ENCODE measurements around the gene PCCB.
A peak's percentile ranks its signal among the peaks of the same experiment; 100 is the strongest.
"Not testable (repeated sequence)": the region's sequence is repeated elsewhere in the genome, so short reads cannot be mapped to it uniquely, and the experiment has no call there.

PCCB gene

DNA sequence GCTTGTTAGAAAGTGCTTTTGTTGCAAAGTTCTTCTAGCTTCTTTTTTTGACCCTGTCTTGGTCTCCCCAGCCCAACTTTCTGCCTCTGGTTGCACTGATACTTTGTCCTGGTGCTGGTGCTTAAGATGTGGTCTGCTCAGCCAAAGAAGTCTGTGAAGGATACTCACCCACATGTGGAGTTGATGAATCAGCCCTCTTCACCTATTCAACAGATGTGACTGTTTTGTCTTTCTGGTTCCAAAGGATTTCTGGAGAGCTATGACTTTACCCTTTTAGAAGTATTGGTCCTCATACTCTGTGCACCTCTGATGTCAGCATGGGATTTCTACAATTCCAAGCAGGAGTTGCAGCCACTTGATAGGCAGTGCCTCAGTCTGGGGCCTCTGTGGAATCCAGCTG, 84.1 kb downstream of the PCCB start:
- no peak overlapping the region for H3K4me3 ChIP-seq
- DNase-seq (ENCODE audit: low spot score) = no peak
- TF ChIP-seq, protein P1, sequence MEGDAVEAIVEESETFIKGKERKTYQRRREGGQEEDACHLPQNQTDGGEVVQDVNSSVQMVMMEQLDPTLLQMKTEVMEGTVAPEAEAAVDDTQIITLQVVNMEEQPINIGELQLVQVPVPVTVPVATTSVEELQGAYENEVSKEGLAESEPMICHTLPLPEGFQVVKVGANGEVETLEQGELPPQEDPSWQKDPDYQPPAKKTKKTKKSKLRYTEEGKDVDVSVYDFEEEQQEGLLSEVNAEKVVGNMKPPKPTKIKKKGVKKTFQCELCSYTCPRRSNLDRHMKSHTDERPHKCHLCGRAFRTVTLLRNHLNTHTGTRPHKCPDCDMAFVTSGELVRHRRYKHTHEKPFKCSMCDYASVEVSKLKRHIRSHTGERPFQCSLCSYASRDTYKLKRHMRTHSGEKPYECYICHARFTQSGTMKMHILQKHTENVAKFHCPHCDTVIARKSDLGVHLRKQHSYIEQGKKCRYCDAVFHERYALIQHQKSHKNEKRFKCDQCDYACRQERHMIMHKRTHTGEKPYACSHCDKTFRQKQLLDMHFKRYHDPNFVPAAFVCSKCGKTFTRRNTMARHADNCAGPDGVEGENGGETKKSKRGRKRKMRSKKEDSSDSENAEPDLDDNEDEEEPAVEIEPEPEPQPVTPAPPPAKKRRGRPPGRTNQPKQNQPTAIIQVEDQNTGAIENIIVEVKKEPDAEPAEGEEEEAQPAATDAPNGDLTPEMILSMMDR (IDR thresholded peaks at IDR 0.05) = no peak
- H3K27ac ChIP-seq = no peak overlapping the region

DNA sequence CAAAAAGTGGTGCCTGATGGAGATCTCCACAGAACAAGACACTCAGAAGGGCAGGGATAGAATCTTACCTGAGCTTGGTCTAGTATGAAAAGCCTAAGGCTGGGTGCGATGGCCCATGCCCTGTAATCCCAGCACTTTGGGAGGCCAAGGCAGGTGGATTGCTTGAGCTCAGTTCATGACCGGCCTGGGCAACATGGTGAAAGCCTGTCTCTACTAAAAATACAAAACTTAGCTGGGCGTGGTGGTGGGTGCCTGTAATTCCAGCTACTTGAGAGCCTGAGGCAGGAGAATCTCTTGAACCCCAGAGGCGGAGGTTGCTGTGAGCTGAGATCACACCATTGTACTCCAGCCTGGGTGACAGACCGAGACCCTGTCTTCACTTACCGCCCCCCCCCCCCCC, 84.6 kb downstream of the PCCB start:
- H3K4me3 ChIP-seq; DNase-seq (ENCODE audit: low spot score); H3K27ac ChIP-seq: not testable (repeated sequence)

DNA sequence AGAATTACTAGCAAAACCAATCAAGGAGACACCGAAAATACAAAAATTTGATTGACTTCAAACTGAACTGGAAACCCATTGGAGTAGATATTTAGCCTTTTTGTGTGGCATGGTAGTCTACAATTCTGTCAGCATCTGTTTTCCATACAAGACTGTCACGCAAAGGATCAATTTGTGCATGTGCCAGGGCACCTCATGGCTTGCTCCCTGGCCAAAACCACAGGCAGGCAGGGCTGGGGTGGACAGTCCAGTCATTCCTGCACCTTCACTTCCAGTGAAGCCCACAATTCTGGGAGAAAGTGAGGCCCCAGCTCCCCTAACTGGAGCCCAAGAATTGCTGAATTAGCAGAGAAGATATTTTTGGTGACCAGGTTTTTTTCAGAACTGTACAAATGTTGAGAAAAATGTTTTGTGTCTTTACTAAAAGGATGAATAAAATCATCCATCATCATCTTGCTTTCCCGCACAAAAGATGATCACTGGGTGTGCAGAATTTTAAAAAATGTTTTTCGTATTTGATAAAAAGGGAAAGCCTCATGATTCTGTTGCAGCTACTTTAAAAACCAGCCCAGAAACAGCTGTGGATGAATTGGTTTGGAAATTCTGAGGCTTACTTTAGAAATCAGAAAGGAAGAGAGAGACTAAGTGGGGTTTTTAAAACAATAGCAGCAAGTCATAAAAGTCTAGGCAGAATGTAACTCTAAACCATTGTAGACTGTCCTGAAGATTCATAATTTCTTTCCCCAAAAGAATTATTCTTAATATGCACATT, 86.4 kb downstream of the PCCB start:
- no peak overlapping the region for H3K4me3 ChIP-seq
- no peak overlapping the region for H3K27ac ChIP-seq
- TF ChIP-seq, protein P1 (IDR thresholded peaks at IDR 0.05) = no peak
- no peak for DNase-seq (ENCODE audit: low spot score)

DNA sequence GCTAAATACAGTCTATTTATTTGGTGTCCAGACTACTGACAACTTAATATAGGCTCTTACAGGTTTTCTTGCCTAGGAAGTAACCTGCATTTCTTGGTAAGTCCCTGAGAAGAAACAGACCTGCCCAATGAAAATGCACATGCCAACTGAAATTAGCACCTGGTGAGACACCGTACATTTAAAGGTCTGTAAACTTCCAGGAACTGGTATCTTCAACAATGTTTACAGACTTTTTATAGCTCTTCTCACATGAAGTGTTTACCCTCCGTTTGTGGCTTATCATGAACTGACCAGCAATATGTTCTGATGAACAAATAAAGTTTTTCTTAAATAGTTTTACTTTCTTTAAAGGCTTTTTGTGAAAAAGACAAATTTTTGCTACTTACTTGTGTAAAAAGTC, 93.3 kb downstream of the PCCB start:
- TF ChIP-seq, protein P1 (IDR thresholded peaks at IDR 0.05) = no peak
- no peak for DNase-seq (ENCODE audit: low spot score)
- Histone ChIP-seq H3K27ac (peak overlapping the region in 1 of 2 donors; percentile 31), H3K4me3 (no peak overlapping the region)

DNA sequence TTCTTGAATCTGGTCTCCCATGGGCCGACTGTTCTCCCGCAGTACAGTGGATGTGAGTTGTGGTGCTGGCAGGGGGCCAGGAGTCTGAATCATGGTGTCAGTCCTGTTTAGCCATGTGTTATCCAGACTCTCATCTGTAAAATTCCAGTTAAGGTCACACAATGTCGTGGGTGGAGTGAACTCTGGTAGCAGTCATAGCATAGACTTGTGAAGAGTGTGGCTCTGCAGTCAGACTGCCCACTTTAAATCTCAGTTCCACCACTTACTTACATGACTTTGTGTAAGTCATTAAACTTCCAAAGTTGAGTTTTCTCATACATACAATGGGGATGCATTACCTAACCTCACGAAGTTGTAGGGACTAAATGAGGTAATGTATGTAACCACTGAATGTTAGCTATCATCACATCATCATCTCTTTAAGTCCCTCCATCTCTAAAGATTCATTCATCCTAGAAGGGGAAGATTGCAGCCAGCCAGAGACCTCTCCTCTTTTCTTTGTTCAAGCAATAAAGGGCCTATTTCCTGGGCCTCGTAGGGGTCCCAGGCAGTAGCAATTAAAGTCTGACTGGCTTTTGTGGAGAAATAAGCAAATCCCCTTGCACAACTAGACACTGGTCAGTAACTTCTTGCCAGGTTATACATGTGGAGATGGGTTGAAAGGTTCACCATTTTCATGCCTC, 93.9 kb downstream of the PCCB start:
- TF ChIP-seq, protein P1 (IDR thresholded peaks at IDR 0.05) = no peak
- Histone ChIP-seq H3K27ac (peak overlapping the region in 1 of 2 donors; percentile 31), H3K4me3 (no peak overlapping the region)
- DNase-seq (ENCODE audit: low spot score) = peak; percentile 77

DNA sequence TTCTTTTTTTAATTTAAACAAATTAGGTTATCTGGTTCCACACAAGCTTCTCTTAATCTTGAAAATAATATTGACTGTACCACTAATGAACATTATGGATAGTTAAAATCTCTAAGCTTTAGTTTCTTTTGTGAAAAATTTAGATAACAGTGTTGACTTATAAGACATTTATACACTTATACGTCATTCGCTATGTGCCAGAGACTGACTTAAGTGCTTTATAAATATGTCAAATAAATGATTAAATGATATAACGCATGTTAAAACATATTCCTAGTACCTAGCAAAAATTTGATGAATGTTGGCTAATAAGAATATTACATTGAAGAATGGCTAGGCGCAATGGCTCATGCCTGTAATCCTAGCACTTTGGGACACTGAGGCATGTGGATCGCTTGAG, 96.3 kb downstream of the PCCB start:
- Histone ChIP-seq H3K4me3 (no peak overlapping the region), H3K27ac (no peak overlapping the region)
- DNase-seq (ENCODE audit: low spot score) = no peak
- TF ChIP-seq, protein P1 (IDR thresholded peaks at IDR 0.05) = no peak

DNA sequence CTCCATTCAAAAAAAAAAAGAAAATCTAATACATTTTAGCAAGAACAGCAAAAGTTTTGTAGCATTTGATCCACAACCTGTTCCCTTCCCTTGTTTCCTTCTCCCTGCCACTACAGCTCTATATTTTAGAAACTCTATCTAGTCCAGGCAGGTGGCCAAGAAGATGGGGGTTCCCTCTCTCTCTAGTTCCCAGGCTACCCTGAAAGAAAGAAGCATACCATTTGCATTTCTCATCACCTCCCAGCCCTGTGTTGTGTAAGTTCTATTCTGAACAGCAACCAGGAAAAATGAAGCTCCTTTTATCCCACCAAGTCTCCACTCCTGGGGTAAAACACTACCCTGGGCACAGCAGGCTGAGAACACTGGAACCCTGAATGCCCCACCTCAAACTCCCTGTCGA, 100.0 kb downstream of the PCCB start:
- H3K27ac ChIP-seq = no peak overlapping the region
- DNase-seq (ENCODE audit: low spot score) = no peak
- no peak overlapping the region for H3K4me3 ChIP-seq
- TF ChIP-seq, protein P1 (IDR thresholded peaks at IDR 0.05) = no peak
